Activated CD4-positive, alpha-beta T cell treated with anti-CD3 and anti-CD28 coated beads, Interleukin-2, amount 50 U/mL, for 24 hours (primary cell): Measurements from ENCODE around the gene KAZN.

ENCODE experiments used
- DNase-seq, 2 donors: peaks; one replicate each; pipeline ENCODE4 v3.0.0-alpha.2; 2020; ENCODE audit warnings: low read depth in 1 of 2, low spot score in 1 of 2

The KAZN gene

DNA sequence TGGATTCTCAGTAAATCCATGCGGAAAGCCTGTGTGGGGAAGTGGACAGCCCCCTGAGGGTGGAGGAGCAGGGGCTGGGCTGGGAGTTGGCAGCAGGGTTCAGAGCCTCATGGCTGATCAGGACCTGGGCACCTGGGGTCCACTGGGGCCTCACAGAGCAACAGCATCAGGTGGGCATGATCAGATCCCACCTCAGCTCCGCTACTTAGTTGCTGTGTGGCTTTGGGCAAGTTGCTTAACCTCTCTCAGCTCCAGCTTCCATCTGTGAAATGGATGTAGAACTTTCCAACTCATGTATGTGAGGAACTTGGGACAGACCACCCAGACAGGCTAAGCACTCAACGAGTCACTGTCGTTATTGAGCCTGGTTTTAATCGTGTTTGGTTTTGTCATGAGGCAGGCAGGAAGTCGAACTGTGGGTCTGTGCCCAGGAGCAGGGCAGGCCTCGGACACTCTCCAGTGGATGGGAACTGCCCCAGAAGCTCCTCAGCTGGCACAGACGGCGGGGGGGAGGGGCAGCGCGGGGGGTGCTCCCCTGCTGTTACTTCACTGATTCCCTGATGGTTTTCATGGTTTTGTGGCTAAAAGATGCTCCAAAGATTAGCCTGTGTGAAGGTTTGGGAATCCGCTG lies 399.3 kb downstream of the KAZN start:
- no peak for DNase-seq

DNA sequence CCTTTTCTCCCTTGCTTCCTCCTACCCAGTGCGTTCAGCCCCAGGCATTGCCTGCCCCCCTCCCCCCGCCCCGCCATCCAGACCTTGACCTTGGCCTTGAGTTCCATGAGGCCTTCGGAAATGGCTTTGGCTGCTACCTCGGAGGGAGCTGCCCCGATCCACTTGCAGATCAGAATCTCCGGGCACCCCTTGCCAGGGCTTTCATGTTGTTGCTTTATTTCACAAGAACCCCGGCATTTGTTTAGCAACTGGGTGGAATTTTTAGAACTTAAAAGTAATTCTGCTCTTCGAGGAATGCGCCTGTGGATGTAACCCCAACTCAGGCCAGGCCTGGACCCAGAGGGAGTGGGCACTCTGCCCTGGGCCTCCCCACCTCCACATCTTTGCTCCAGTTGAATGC lies 401.0 kb downstream of the KAZN start:
- no peak for DNase-seq

DNA sequence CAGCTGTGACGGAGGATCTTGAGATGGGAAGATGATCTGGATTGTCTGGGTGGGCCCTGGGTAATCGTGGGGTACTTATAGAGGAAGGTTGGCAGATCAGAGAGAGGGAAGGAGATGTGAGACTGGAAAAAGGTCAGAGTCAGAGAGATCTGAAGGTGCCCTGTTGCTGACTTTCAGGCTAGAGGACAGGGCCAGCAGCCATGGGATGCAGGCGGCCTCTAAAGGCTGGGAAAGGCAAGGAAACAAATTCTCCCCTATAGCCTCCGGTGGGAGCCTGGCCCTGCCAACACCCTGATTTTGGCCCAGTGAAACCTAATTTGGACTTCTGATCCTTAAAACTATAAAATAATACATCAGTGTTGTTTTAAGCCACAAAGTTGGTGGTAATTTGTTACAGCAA lies 401.5 kb downstream of the KAZN start:
- DNase-seq = no peak

DNA sequence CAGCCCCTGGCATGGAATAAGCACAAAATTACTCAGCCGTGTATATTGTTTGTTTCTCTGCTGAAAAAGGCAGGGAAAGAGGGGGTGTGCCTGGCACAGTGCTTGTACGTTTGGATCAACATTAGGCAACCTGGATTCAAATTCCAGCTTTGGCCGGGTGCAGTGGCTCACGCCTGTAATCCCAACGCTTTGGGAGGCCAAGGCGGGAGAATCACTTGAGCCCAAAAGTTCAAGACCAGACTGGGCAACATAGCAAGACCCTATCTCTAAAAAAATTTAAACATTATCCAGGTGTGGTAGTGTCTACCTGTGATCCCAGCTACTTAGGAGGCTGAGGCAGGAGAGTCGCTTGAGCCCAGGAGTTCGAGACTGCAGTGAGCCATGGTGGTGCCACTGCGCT lies 402.2 kb downstream of the KAZN start:
- no peak for DNase-seq

DNA sequence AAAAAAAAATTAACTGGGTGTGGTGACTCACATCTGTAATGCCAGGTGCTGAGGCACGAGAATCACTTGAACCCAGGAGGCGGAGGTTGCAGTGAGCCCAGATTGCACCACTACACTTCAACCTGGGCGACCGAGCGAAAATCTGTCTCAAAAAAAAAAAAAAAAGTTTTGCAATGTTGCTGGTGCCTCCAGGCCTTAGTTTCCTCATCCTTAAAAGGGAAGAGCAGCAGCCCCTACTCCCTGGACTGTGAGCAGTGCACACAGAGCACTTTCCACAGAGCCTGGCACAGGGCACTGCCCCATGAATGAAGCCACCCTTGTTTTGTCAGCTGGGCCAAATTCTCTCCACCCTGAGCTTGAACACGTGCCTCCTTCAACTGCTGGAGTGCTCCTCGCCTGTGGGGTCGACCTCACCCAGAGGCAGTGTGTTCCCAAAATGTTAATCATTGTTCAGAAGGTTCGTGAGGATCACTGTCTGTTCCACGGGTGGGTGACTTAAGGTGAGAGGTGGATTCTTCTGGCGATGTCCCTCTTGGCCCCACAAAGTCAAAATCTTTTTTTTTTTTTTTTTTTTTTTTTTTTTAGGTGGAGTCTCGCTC lies 402.9 kb downstream of the KAZN start:
- DNase-seq = no peak

DNA sequence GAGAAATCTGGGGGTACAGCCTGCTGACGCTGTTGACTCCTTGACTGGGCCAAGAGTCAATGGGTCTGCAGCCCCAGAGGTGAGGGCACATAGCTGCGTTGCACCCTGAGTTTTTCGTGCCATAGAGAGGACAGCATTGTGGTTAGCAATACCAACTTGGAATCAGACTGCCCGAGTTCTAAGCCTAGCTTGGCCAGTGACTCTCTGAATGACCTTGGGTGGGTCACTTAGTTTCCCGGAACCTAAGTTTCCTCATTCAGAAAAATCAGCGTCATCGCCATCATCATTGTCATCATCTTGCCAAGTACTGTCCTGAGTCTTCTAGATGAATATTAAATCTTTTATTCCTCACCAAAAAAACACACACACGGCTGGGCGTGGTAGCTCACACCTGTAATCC lies 403.8 kb downstream of the KAZN start:
- no peak for DNase-seq

DNA sequence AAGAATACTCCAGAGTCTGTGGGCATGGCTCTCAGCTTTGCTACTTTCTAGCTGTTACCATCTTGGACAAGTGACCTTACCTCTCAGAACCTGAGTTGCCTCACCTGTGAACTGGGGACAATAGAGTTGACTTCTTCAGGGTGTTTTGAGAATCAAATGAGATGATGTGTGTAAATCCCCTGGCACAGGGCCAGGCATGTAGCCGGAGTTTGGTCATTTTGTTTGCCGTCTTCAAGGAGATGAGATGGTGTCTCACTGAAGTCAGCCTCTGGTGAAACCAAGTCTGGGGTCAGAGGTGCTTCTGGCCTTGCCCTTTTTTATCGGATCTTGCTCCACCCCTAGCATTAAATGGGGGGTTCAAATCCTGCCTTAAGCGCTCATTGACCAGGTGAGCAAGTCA lies 405.9 kb downstream of the KAZN start:
- DNase-seq = no peak

DNA sequence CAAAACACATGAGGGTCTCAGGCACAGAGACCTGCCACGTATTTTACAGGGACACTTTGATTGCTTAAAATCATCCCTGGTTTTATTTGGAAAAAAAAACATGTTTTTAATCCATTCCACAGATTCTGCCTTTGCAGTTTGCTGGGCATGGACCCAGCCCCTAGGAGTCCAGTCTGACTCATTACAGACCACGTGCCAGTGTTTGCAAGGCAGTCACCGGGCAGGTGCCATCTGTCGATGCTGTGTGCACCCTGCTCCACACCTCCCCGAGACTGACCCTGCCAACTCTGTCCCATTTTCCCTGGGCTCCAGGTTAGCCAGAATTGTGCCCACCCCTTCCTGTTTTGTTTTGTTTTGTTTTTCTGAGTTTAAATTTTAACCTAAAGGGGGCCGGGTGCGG lies 406.6 kb downstream of the KAZN start:
- DNase-seq = no peak

DNA sequence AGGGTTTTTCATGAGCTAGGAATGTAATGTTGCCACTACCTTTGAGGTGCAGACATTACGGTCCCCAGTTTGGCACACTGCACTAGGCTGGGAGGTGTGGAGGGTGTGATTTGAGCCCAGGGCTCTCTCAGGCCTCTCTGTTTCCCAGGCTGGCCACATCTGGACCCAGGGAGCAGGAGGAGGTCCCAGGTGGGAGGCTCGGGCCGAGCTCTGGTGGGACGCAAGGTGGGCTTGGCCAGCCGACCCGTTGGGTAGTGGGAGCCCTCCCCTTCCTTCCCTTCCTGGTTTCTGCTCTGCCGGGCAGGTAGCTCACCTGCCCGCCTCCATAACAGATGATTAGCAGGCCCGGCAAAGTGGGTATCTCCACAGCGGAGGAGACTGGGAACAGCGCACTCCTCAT lies 408.9 kb downstream of the KAZN start:
- no peak for DNase-seq

DNA sequence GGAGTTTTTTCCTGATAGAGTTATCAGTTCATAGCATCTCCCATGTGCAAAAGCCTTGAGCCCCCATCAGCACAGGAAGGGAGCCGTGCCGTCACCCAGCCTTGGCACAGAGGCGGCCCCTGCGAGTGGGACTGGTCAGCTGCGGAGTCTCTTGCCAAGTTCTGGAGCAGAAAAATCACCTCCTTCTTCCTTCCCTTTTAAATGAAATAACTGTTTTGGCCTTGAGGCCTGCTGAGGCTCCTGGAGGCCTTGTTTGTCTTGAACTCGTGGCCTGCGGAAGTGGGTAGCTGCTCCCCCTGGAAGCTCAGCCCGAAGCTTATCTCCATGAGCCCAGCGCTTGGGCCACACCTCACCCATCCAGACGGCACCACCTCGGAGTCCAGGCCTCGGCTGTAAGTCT lies 409.4 kb downstream of the KAZN start:
- DNase-seq = no peak

DNA sequence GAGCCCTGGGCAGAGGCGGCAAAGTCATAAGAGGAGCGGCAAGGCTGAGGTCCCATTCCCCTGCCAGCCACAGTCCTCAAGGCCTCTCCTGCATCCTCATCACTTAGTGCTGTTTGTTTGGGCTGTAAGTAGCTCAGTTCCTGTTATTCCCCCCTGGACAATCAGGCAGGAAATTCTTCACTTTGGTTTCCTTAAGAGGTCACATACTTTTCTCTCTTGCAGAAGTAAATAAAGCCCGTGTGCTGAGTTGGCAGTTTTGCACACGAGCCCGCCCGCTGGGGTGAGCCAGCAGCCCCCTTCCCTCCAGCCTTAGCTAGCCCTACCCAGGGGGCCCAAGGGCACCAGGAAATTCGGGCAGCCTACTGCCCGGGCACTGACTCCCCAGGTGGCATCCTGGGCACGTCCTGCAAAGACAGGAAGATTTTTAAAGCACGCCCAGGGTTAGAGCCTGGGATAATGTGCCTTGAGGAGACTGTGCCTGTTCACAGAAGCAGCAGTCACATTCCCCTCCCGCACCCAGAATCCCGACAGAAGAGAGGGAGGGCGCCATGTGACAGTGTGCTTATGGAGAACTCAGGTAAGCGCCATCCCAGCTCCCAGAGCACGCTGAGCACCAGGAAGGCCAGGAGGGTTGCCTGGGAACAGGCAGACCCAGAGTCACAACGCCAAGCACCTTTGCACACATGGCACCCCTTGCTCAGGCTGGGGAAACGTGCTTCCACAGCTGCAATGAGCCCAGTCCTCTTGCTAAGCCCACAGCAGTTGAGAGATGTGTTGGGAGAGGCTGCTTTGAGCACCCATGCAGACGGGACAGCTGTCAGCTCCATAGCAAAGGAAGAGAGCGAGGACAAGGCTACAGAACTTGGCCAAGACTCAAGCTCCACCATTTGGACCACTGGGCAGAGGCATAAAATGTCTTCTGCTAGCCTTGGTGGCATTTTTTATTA lies 410.6 kb downstream of the KAZN start:
- no peak for DNase-seq

DNA sequence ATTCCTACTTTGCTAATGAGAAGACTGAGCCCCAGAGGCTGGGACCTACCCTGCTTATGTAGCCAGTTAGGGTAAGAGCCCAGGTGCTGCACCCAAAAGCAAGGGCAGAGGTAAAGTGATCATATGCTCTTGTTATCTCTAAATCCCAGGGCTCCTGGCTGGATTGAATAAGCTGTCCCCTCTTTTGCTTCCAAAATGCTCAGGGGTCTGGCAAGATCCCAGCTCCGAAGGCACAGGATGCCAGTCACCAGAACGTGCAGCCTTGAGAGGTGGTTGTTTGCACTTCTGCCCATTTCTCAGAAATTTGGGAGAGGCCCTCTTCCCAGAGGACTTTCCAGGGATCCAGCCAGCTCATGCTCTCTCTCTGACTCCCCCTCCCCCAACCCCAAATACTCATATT lies 412.7 kb downstream of the KAZN start:
- DNase-seq = no peak

DNA sequence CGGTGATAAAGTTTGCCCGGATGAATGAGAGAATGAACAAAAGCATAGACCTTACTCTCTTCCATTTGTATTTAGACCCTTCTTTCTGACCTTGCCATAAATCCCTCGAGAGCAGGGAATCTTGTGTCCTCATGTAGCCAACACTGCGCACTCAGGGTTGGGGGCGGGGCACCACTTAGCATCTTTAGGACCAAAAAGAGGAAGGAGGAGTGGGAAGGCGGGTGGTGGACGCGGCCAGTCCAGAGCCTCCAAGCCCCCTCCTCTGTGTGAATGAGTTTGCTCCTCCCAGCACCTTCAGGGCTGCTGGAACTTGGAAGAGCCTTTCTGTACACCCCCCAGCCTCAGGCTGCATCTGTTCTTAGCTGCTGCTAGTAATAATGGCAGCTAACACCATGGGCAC lies 413.2 kb downstream of the KAZN start:
- no peak for DNase-seq

DNA sequence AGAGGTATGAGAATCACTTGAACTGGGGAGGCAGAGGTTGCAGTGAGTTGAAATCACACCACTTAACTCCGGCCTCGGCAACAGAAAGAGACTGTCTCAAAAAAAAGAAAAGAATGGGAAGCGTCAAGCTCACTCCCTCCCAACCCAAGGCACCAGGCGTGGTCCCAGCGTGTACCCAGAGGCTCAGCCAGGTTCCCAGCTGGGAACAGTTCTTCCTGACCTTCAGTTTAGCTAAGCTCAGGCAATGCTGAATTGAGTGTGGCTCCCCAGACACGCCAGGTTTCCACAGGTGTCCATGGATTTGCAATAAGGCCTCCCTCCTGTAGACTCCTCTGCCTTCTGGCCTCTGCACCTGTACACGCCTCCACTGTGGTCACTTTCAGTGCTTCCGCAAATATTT lies 414.3 kb downstream of the KAZN start:
- DNase-seq = no peak

DNA sequence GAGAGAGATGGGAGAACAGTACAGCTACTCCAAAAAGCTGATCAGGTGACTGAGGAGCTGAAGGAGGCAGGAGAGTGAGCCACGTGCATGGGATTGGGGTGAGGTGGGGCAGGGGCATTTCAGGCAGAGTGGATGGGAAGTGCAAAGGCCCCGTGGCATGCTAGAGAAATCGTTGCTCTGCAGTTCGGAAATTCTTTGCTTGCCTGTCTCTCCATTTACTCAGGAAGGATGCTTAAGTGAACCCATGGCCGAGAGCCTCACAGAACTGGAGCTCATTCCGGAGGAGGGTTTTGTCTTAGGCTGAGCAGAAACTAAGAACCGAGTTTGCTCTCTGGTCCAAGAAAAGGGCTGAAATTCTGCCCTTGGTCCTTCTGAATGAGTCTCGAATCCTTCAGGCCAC lies 415.3 kb downstream of the KAZN start:
- no peak for DNase-seq

DNA sequence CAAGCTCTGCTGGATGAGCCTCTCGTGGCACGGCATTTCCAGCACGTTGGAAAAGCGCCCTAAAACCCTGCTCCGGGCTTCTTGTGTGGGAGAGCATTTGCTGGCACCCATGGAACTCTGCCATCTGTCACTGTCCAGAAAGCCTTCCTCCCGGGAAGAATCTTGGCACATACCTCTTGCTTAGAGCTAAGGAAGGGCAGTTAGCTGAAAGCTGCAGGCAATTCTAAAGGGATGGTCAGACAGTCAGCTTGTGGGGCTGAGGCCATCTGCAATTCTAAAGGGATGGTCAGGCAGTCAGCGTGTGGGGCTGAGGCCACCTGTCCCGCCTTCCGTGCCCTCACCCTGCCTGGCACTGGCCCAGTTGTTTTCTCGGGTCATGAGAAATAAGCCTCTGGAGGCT lies 416.0 kb downstream of the KAZN start:
- DNase-seq = no peak

DNA sequence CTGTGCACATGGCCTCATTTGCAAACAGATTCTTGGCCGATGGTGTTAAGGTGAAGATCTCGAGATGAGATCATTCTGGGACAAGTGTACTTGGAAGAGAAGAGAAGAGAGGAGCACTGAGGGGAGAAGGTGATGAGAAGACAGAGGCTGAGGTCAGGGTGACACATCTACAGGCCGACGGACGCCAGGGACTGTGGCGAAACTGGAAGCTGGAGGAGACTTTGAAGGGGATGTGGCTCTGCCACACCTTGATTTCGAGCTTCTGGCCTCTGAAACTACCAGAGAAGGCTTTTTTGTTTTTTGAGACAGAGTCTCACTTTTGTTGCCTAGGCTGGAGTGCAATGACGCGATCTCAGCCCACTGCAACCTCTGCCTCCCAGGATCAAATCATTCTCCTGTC lies 417.5 kb downstream of the KAZN start:
- DNase-seq = no peak

DNA sequence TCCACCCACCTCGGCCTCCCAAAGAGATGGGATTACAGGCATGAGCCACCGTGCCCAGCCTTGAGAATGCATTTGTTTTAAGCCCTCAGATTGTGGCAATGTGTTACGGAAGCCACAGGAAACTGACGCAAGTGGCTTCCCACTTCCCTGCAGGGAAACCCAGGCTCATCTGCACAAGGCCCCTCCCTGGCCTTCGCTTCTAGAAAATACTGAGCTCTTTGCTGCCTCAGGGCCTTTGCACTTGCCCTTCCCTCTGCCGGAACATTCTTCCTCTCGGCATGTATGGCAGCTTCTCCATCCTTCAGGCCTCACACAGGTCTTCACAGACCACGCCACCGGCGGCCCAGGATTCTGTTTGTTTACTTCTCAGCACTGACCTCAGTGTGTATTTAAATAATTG lies 418.0 kb downstream of the KAZN start:
- no peak for DNase-seq

DNA sequence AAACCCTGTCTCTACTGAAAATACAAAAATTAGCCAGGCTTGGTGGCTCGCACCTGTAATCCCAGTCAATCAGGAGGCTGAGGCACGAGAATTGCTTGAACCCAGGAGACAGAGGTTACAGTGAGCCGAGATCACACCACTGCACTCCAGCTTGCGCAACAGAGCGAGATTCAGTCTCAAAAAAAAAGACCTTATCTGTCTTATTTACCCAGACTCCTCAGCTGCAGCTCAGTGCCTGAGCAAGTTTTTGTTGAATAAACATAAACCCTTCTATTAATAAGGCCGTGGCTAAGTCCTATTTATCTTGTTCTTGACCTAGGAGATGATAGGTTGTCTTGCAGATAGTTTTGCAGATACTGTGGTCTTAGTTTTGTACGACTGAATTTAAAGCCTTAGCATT lies 418.6 kb downstream of the KAZN start:
- DNase-seq = no peak

DNA sequence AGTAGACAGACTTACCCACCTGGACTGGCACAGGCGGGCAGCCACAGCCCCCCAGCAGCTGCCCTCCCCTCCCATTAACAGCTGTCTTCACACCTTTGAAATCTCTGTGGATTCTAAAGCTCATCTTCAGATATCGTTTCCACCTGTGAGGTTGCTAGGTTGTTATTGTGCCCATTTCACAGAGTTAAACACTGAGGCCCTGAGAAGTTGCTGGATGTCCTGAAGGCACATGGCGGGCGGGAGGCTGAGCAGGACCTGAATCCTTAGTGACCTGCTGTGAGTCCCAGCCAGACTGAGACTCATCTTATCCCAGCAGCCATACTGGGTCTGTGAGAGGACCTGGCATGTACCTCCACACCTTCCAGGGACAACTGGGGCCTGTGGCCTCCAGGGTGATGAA lies 420.3 kb downstream of the KAZN start:
- DNase-seq = no peak

DNA sequence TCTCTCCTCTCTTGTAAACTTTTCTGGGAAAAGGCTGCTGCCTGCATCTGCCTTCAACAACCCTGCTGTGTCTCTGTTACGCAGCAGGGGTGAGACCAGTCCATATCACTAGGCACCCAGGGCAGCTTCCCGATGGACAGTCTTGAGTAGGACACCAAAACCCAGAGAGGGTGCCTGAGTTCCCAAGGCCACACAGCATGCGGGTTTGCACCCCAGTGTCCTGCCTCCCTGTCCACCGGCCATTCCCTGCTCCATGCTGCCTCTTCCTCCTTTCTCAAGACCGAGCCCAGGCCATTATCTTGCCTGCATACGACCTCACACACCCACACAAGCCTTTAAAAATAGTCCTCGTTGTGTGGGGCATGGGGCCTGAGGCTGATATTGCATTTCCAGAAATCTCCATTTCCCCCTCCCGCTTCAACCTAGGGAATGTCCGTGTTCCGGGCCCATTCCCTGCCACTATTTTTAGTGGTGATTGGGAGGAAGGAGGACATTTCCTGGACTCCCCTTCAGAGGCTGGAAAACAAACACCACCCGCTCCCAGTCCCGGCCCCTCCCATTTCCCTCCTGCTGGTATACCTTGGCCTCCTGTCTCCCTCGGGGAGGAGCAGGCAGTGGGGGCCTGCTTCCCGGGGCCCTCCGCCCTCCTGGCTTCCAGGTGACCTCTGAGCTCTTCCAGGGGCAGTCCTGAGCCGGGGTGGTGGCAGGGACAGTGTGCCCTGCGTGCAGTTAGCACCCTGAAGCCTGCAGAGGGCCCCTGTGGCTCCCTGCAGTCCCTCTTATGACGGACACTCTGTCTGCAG lies 422.7 kb downstream of the KAZN start:
- DNase-seq = no peak

DNA sequence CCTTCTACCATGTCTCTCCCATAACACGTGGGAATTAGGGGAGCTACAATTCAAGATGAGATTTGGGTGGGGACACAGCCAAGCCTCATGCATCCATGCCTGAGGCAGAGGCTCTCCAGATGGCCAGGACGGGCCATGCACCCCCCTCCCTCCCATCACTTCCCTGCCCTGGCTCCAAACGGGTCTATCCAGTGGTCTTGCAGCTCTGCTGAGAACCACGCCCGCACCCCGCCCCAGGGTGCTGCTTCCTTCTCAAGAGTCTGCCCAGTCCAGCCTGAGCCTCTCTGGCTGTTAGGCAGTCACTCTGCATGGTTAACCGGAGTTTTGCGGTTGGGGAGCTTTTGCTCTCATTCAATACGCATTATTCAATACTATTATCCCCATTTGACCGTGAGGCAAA lies 423.6 kb downstream of the KAZN start:
- DNase-seq = no peak
